GM12801 (cell line): ENCODE measurements around the gene COL21A1.

Experiments used
- CTCF ChIP-seq: IDR thresholded peaks from one replicate; pipeline ENCODE4 v1.5.1; 2011; ENCODE audit warnings: control low read depth; ENCODE audit not compliant: insufficient read length; ENCODE audit errors: extremely low read depth

The COL21A1 gene

GRCh38 chr6:56038764-56039163 is 208.6 kb downstream of the COL21A1 start:
- no peak for TF ChIP-seq CTCF

DNA sequence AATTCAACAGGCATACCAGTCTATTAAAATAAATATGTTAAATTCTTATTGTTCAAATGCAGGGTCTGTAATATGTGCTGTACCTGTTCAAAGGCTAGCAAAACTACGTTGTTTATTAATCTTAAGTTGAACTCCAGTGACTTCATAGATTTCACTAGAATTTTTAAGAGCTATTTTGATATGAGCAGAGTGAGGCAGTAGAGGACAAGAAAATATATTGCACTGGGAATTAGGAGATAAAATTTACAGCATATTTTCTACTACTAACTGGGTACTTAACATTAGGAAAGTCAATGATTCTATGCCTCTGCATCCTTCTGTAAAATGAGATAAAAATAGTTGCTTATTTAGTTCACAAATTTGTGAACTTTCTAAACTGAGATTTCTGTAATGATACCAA is 209.8 kb downstream of the COL21A1 start:
- no peak for TF ChIP-seq CTCF

GRCh38 chr6:56036916-56037600 is 210.3 kb downstream of the COL21A1 start:
- TF ChIP-seq CTCF = no peak

DNA sequence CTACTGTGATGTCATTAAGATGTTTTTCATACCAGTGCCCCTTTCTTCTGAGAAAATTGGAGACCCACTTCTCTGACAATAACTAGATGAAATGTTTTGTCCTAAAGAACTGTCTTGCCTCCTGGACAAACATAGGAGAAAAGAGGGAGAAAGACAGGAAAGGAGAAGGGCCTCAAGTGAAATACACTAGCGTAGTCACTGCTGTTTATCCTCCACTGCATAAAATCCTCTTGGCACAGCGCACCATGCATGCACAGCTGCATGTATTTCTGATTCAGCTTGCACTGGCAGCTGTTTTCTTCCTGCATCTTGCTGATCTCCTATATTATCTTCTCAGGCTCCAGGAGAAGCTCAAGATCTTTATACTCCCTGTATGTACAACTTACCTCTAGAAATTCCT is 214.0 kb downstream of the COL21A1 start:
- no peak for TF ChIP-seq CTCF

GRCh38 chr6:56032715-56033260 is 214.6 kb downstream of the COL21A1 start:
- TF ChIP-seq CTCF = no peak

GRCh38 chr6:56027865-56028264 is 219.5 kb downstream of the COL21A1 start:
- TF ChIP-seq CTCF = no peak

DNA sequence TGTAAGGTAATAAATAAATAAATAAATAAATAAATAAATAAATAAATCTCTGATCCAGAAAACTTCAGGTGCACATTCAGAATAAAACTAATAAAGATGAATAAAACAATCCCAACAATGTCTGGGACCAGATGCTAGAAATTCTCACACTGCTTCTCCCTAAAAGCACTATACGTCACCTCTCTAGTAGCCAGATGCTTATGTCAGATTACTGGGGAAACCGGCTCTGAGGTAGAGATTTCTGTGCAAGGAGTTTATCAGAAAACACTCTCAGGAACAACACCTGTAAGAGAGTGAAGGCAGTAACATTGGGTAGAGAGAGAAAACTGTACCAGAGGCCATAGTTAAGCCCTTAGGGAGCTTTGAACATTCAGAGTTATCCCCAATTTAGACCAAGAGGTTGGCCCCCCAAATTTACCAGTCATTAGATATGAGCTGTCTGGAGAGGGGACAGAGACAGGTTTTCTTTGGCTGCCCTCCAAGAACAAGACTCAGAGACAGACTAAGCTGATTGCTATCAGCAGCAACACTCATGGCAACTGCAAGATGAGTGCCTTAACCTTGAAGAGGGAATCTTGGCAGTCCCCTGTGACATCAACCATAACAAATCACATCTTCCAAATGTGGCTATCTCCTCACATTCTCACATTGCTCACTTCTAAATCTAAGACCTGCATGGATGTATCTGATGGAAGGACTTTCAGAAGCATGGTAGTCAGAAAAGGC is 220.8 kb downstream of the COL21A1 start:
- TF ChIP-seq CTCF = no peak
